HepG2 (cell line): Measurements from ENCODE around the gene LCN2. TPM values are rescaled to one million over a fixed set of nuclear protein-coding genes. Genes with fewer than 3 reads are reported as not detected.
A peak's percentile ranks its signal among the peaks of the same experiment; 100 is the strongest.

Experiments used
- ATF5 ChIP-seq: sonication (generic); formaldehyde crosslinking; IDR thresholded peaks from 2 replicates; pipeline ENCODE4 v1.4.0; 2020; ENCODE audit warnings: mild to moderate bottlenecking, low read depth, missing genetic modification reagents
- ATF6 ChIP-seq: sonication (generic); formaldehyde crosslinking; conservative IDR thresholded peaks from 2 replicates; pipeline ENCODE4 v1.4.0; 2020; ENCODE audit warnings: missing genetic modification reagents
- CHD4 ChIP-seq: fragments of 200-600 bp; sonication (generic); IDR thresholded peaks from 2 replicates; pipeline ENCODE4 v1.7.0; 2017; ENCODE audit warnings: mild to moderate bottlenecking, low read length, borderline replicate concordance
- ELF3 ChIP-seq: IDR thresholded peaks from 2 replicates; pipeline ENCODE4 v1.6.1; 2016; ENCODE audit warnings: missing genetic modification reagents, missing compliant biosample characterization
- GABPB1 ChIP-seq: IDR thresholded peaks from 2 replicates; pipeline ENCODE4 v1.6.1; 2016; ENCODE audit warnings: mild to moderate bottlenecking, missing genetic modification reagents, moderate library complexity, missing compliant biosample characterization
- HCFC1 ChIP-seq: fragments of 150-350 bp; IDR thresholded peaks from 2 replicates; pipeline ENCODE4 v1.6.1; 2014; ENCODE audit warnings: low read depth, low read length
- HHEX ChIP-seq: IDR thresholded peaks from 2 replicates; pipeline ENCODE4 v1.6.1; 2016; ENCODE audit warnings: control low read depth
- KLF11 ChIP-seq: IDR thresholded peaks from 2 replicates; pipeline ENCODE4 v1.6.1; 2016; ENCODE audit warnings: missing compliant biosample characterization
- KMT2B ChIP-seq: IDR thresholded peaks from 2 replicates; pipeline ENCODE4 v1.6.1; 2016; ENCODE audit warnings: missing genetic modification reagents, missing compliant biosample characterization
- MAFF ChIP-seq: IDR thresholded peaks from 2 replicates; pipeline ENCODE4 v1.6.1; 2011; ENCODE audit warnings: low read depth, low read length, improper control_type of control experiment
- MZF1 ChIP-seq: sonication (generic); formaldehyde crosslinking; IDR thresholded peaks from 2 replicates; pipeline ENCODE4 v1.8.1; 2023; ENCODE audit warnings: mild to moderate bottlenecking, missing genetic modification reagents, borderline replicate concordance
- NFAT5 ChIP-seq: sonication (generic); formaldehyde crosslinking; IDR thresholded peaks from 2 replicates; pipeline ENCODE4 v1.4.0; 2020; ENCODE audit warnings: missing genetic modification reagents
- NR2C2 ChIP-seq: sonication (generic); formaldehyde crosslinking; IDR thresholded peaks from 2 replicates; pipeline ENCODE4 v1.4.0; 2020; ENCODE audit warnings: missing genetic modification reagents, mild to moderate bottlenecking, moderate library complexity, borderline replicate concordance
- SETDB1 ChIP-seq: sonication (generic); formaldehyde crosslinking; IDR thresholded peaks from 2 replicates; pipeline ENCODE4 v1.5.1; 2020; ENCODE audit warnings: missing genetic modification reagents, mild to moderate bottlenecking, borderline replicate concordance
- THAP11 ChIP-seq: IDR thresholded peaks from 2 replicates; pipeline ENCODE4 v1.6.1; 2016; ENCODE audit warnings: missing biosample characterization, missing genetic modification reagents
- ZBTB20 ChIP-seq: sonication (generic); formaldehyde crosslinking; IDR thresholded peaks from 2 replicates; pipeline ENCODE4 v1.8.1; 2023; ENCODE audit warnings: missing genetic modification reagents, low read depth, mild to moderate bottlenecking, borderline replicate concordance
- ZKSCAN1 ChIP-seq: fragments of 150-350 bp; IDR thresholded peaks from 2 replicates; pipeline ENCODE4 v1.6.1; 2014; ENCODE audit warnings: low read length
- ZMYM3 ChIP-seq: sonication (generic); formaldehyde crosslinking; IDR thresholded peaks from 2 replicates; pipeline ENCODE4 v1.5.1; 2020; ENCODE audit warnings: mild to moderate bottlenecking, missing genetic modification reagents
- ZNF160 ChIP-seq: sonication (generic); formaldehyde crosslinking; IDR thresholded peaks from 2 replicates; pipeline ENCODE4 v1.8.0; 2022; ENCODE audit warnings: mild to moderate bottlenecking, inconsistent platforms, missing genetic modification reagents
- ZNF724P ChIP-seq: sonication (generic); formaldehyde crosslinking; IDR thresholded peaks from 2 replicates; pipeline ENCODE4 v1.8.0; 2022; ENCODE audit warnings: missing genetic modification reagents, borderline replicate concordance
- ZNF790 ChIP-seq: sonication (generic); formaldehyde crosslinking; IDR thresholded peaks from 2 replicates; pipeline ENCODE4 v1.8.0; 2022; ENCODE audit warnings: missing genetic modification reagents, mild to moderate bottlenecking, borderline replicate concordance
- polyA plus RNA-seq, 8 experiments: library from polyadenylated mRNA; depleted of rRNA in 3 of 8; stranded (reverse) in 7 of 8; unstranded in 1 of 8; fragments of >200 nt; fragmentation: Illumina TruSeq in 4 of 8; extraction: Trizol in 4 of 8; gene quantifications; 2 replicates each; pipeline versions ENCODE4 v1.2.1 to v1.2.3, GENCODE V29; 2011 to 2016; ENCODE audit warnings: low read depth in 4 of 8, missing spikeins in 1 of 8, mixed read lengths in 1 of 8; ENCODE audit not compliant: insufficient read depth in 1 of 8
- total RNA-seq, 5 experiments: library from RNA; depleted of rRNA; stranded (reverse); fragments of >200 nt; fragmentation: Illumina TruSeq; extraction: Trizol; gene quantifications; 2 replicates each; pipeline ENCODE4 v1.2.3, GENCODE V29; 2016; ENCODE audit warnings: low read depth in 1 of 5

LCN2 gene
- total and polyA plus RNA-seq, 2 of the 13 experiments (the other 11 are each of a cell fraction or from before 2014, with no cell fraction given) = 0.38 to 1.4 TPM

- TF ChIP-seq ZNF160 (CRISPR knock-in tag) (peak; percentile 37; the same call in 1 of the 2 replicates), ZNF724P (CRISPR knock-in tag) (peak; percentile 63; the same call in 1 of the 2 replicates), KLF11 (CRISPR knock-in tag) (peak; percentile 95), ZBTB20 (CRISPR knock-in tag) (0 out of 2 replicates have a peak, but pooled peaks have one; percentile 39), HHEX (no peak), ZNF790 (CRISPR knock-in tag) (no peak), MAFF (no peak), ZMYM3 (peak; percentile 21; the same call in 1 of the 2 replicates), ATF6 (no peak), ATF5 (CRISPR knock-in tag) (no peak), ELF3 (CRISPR knock-in tag) (peak; percentile 20; the same call in 1 of the 2 replicates), SETDB1 (no peak), GABPB1 (CRISPR knock-in tag) (peak; percentile 85), ZKSCAN1 (no peak), HCFC1 (peak; percentile 9; the same call in 1 of the 2 replicates), THAP11 (CRISPR knock-in tag) (peak; percentile 43; the same call in 1 of the 2 replicates), CHD4 (no peak), KMT2B (CRISPR knock-in tag) (peak; percentile 35; the same call in 1 of the 2 replicates), NFAT5 (no peak), NR2C2 (CRISPR knock-in tag) (no peak; the same call in 1 of the 2 replicates), MZF1 (CRISPR knock-in tag) (no peak)
These were observed 21.0 kb upstream of the LCN2 start (continued) for GRCh38 chr9:128127990-128128835.
